ENCODE data around the gene MXD1. TPM values are rescaled to one million over a fixed set of nuclear protein-coding genes. Genes with fewer than 3 reads are reported as not detected.
"Not testable (repeated sequence)": the region's sequence is repeated elsewhere in the genome, so short reads cannot be mapped to it uniquely, and the experiment has no call there.

MXD1 gene
- total and polyA plus RNA-seq, 2 experiments from 2014 or later: 29.7 to 41.8 TPM

DNA sequence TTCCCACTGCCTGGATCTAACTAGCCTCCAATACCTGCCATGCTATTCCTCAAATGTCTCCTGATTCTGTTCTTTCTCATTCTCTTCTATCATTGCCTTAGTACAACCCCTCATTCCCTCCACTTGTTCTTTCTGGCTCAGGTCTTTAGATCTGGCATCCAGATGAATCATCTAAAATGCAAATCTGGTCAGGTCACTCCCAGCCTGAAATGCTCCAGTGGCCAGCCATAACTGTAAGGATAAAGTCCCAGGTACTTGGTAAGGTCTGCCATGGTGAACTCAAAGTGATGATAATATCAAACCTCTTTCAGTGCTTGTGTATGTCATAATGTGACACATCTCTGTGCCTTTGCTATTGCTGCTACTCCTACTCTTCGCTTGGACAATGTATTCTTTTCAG lies 24.0 kb upstream of the MXD1 start:
- H3K4me3 ChIP-seq: no peak overlapping the region
- no peaks in the 10 kb centered on the region for H3K36me3 ChIP-seq (replicated peaks; ENCODE audit: insufficient read depth, low read depth)
- peaks cover 6% of the 10 kb centered on the region for H3K4me1 ChIP-seq (ENCODE audit: insufficient read depth)
- no peaks in the 10 kb centered on the region for H3K9me3 ChIP-seq (ENCODE audit: low read depth)
- H2AFZ ChIP-seq: no peak overlapping the region
- no peaks in the 10 kb centered on the region for H4K20me1 ChIP-seq (ENCODE audit: insufficient read depth, poor library complexity, severe bottlenecking)
- TF ChIP-seq EZH2phosphoT487 (IDR thresholded peaks at IDR 0.05; ENCODE audit: low read depth, severe bottlenecking, unreplicated experiment): no peak
- TF ChIP-seq, protein P1, sequence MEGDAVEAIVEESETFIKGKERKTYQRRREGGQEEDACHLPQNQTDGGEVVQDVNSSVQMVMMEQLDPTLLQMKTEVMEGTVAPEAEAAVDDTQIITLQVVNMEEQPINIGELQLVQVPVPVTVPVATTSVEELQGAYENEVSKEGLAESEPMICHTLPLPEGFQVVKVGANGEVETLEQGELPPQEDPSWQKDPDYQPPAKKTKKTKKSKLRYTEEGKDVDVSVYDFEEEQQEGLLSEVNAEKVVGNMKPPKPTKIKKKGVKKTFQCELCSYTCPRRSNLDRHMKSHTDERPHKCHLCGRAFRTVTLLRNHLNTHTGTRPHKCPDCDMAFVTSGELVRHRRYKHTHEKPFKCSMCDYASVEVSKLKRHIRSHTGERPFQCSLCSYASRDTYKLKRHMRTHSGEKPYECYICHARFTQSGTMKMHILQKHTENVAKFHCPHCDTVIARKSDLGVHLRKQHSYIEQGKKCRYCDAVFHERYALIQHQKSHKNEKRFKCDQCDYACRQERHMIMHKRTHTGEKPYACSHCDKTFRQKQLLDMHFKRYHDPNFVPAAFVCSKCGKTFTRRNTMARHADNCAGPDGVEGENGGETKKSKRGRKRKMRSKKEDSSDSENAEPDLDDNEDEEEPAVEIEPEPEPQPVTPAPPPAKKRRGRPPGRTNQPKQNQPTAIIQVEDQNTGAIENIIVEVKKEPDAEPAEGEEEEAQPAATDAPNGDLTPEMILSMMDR (IDR thresholded peaks at IDR 0.05; ENCODE audit: poor library complexity): no peak
- no peak for TF ChIP-seq EZH2 (IDR thresholded peaks at IDR 0.05; ENCODE audit: borderline replicate concordance)
- no peak for DNase-seq (ENCODE audit: low spot score)
- H3K27ac ChIP-seq: no peak overlapping the region
- H3K9me2 ChIP-seq (replicated peaks; ENCODE audit: insufficient read depth): no peaks in the 10 kb centered on the region
- H3K27me3 ChIP-seq: no peaks in the 10 kb centered on the region
- WGBS (ENCODE audit: low lambda C conversion rate, missing lambda C conversion rate): 87% methylated on average over 1 of the region's 1 CpG
- no peak overlapping the region for H3K4me2 ChIP-seq
- H3K79me2 ChIP-seq: peaks cover 21% of the 10 kb centered on the region

- not testable (repeated sequence) for H3K9me2 ChIP-seq (replicated peaks; ENCODE audit: insufficient read depth); H4K20me1 ChIP-seq (ENCODE audit: insufficient read depth, poor library complexity, severe bottlenecking); H3K27ac ChIP-seq; H3K4me1 ChIP-seq (ENCODE audit: insufficient read depth); H3K27me3 ChIP-seq; H3K36me3 ChIP-seq (replicated peaks; ENCODE audit: insufficient read depth, low read depth); H3K4me3 ChIP-seq; H3K9me3 ChIP-seq (ENCODE audit: low read depth); DNase-seq (ENCODE audit: low spot score)
- Histone ChIP-seq H2AFZ (peak overlapping the region; percentile 97), H3K79me2 (peaks cover 38% of the 10 kb centered on the region), H3K4me2 (peak overlapping the region; percentile 77)
- WGBS (ENCODE audit: low lambda C conversion rate, missing lambda C conversion rate): 96% methylated on average over 7 of the region's 7 CpGs
These were observed 22.0 kb upstream of the MXD1 start for GRCh38 chr2:69892838-69893424.

- Histone ChIP-seq H3K79me2 (peaks cover 47% of the 10 kb centered on the region), H3K36me3 (replicated peaks; ENCODE audit: insufficient read depth, low read depth) (no peaks in the 10 kb centered on the region), H3K4me3 (peak within 1 kb of the TSS; percentile 88), H3K4me2 (peak within 1 kb of the TSS; percentile 77), H3K27ac (peak within 1 kb of the TSS; percentile 80), H3K27me3 (no peaks in the 10 kb centered on the region), H4K20me1 (ENCODE audit: insufficient read depth, poor library complexity, severe bottlenecking) (no peaks in the 10 kb centered on the region), H3K4me1 (ENCODE audit: insufficient read depth) (peaks cover 6% of the 10 kb centered on the region), H3K9me2 (replicated peaks; ENCODE audit: insufficient read depth) (no peaks in the 10 kb centered on the region), H2AFZ (peak within 1 kb of the TSS; percentile 97), H3K9me3 (ENCODE audit: low read depth) (no peaks in the 10 kb centered on the region)
- 2% methylated on average over 32 of the region's 32 CpGs for WGBS (ENCODE audit: low lambda C conversion rate, missing lambda C conversion rate)
- peak; percentile 86 for DNase-seq (ENCODE audit: low spot score)
- TF ChIP-seq, protein P1 (IDR thresholded peaks at IDR 0.05; ENCODE audit: poor library complexity): no peak
- no peak for TF ChIP-seq EZH2phosphoT487 (IDR thresholded peaks at IDR 0.05; ENCODE audit: low read depth, severe bottlenecking, unreplicated experiment)
- no peak for TF ChIP-seq EZH2 (IDR thresholded peaks at IDR 0.05; ENCODE audit: borderline replicate concordance)
These were observed 21.0 kb upstream of the MXD1 start, which contains the start of gene SNRNP27 for GRCh38 chr2:69893684-69894551. Gene SNRNP27 (plus strand): TSS chr2:69893956. CDS start chr2:69893985, 29 bp downstream.

DNA sequence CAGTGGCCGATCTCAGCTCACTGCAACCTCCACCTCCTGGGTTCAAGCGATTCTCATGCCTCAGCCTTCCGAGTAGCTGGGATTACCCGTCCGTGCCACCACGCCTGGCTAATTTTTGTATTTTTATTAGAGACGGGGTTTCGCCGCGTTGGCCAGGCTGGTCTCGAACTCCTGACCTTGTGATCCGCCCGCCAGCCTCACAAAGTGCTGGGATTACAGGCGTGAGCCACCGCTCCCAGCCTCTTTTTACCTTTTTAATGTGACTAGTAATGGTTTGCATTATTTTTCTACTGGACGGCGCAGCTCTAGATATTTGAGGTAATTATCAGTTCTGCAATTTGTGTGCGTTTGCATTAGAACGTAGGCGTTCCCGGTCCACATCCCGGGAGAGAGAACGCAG lies 20.2 kb upstream of the MXD1 start:
- not testable (repeated sequence) for H3K9me2 ChIP-seq (replicated peaks; ENCODE audit: insufficient read depth)

More for the DNA sequence above, 20.2 kb upstream of the MXD1 start:
- H3K4me3 ChIP-seq: peak overlapping the region; percentile 88
- H4K20me1 ChIP-seq (ENCODE audit: insufficient read depth, poor library complexity, severe bottlenecking); H3K36me3 ChIP-seq (replicated peaks; ENCODE audit: insufficient read depth, low read depth); H3K9me3 ChIP-seq (ENCODE audit: low read depth); DNase-seq (ENCODE audit: low spot score); H3K4me1 ChIP-seq (ENCODE audit: insufficient read depth); H2AFZ ChIP-seq; H3K27me3 ChIP-seq; H3K27ac ChIP-seq: not testable (repeated sequence)
- H3K79me2 ChIP-seq: peaks cover 55% of the 10 kb centered on the region
- 84% methylated on average over 23 of the region's 23 CpGs for WGBS (ENCODE audit: low lambda C conversion rate, missing lambda C conversion rate)
- H3K4me2 ChIP-seq: peak overlapping the region; percentile 77

Measured in hepatocyte (in vitro differentiated cells).